ENCODE data around the gene DIO3. TPM values are rescaled to one million over a fixed set of nuclear protein-coding genes. Genes with fewer than 3 reads are reported as not detected.

The DIO3 gene
- total RNA-seq, 1 donor from 2014 or later, result 4.4 TPM

DNA sequence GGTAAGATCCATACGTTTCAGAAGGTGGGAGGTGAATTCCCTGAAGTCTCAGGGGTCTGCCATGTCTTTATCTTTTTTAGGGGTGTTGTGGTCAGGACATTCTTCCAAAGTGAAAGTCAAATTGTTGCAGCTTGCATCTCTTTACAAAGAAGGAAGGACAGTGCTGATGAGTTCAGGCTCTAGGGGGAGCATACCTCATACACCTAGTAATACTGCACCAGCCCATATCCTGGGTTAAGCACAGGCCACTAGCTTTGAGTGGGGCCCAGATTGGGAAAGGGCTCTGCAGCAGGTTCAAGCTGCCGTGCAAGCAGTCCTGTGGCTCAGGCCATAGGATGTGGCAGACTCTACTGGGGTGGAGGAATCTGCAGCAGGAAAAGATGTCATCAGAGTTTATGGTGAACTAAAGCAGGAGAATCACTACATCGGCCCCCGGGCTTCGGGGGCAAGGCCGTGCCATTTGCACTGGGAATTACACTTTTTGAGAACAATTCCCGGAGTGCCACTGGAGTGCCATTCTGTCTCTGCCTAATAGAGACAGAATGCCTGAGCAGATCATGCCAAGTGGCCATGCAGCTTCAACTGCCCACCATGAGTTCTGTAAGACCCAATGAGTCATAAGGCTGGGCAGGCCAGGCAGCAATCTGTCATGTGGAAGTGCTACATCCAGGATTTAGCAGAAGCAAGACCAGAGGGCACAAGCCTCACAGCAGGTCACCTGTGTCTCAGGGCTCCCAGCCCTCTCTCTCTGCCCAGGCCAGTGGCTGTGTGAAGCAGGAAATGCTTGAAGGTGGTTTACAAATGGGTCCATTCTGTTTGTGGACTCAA, 32.3 kb downstream of the DIO3 start:
- peaks cover 12% of the 10 kb centered on the region for H3K27me3 Mint-ChIP-seq
- no peak overlapping the region for H3K4me3 Mint-ChIP-seq (ENCODE audit: low read depth)
- no peaks in the 10 kb centered on the region for H3K4me1 Mint-ChIP-seq (ENCODE audit: low read depth)
- H3K9me3 Mint-ChIP-seq (ENCODE audit: low read depth), result peaks cover 6% of the 10 kb centered on the region
- no peak overlapping the region for H3K27ac Mint-ChIP-seq
- no peak for DNase-seq (ENCODE audit: low spot score, unreplicated experiment)
- TF ChIP-seq, protein P1, sequence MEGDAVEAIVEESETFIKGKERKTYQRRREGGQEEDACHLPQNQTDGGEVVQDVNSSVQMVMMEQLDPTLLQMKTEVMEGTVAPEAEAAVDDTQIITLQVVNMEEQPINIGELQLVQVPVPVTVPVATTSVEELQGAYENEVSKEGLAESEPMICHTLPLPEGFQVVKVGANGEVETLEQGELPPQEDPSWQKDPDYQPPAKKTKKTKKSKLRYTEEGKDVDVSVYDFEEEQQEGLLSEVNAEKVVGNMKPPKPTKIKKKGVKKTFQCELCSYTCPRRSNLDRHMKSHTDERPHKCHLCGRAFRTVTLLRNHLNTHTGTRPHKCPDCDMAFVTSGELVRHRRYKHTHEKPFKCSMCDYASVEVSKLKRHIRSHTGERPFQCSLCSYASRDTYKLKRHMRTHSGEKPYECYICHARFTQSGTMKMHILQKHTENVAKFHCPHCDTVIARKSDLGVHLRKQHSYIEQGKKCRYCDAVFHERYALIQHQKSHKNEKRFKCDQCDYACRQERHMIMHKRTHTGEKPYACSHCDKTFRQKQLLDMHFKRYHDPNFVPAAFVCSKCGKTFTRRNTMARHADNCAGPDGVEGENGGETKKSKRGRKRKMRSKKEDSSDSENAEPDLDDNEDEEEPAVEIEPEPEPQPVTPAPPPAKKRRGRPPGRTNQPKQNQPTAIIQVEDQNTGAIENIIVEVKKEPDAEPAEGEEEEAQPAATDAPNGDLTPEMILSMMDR (IDR thresholded peaks at IDR 0.05; ENCODE audit: unreplicated experiment), result no peak
- no peaks in the 10 kb centered on the region for H3K36me3 Mint-ChIP-seq (ENCODE audit: insufficient read depth)

DNA sequence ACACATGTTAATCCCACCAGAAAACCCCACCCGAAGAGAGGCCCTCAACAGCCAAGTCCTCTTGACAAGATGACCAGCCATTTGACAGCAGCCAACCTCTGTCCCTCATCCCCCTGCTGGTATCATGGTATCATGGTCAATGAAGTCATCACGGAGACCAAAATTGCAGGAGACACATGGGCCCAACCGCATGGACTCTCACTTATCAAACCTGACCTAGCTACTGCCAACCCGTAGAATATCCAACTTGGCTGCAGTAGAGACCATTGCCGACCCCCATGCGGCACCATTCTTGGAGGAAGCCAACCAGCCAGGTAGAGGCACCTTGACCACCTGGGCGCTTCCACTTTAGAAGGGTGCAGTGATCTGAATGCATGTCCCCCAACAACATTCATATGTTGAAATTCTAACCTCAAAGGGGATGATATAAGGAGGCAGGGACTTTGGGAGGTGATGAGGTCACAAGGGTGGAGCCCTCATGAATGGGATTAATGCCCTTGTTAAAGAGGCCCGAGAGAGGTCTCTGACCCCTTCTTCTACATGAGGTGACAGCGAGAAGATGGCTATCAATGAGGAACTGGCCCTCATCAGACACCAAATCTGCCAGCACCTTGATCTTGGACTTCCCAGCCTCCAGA, 33.3 kb downstream of the DIO3 start:
- TF ChIP-seq, protein P1 (IDR thresholded peaks at IDR 0.05; ENCODE audit: unreplicated experiment), result no peak
- Mint-ChIP-seq H3K27ac (no peak overlapping the region), H3K9me3 (ENCODE audit: low read depth) (peaks cover 6% of the 10 kb centered on the region), H3K4me3 (ENCODE audit: low read depth) (no peak overlapping the region), H3K27me3 (peaks cover 12% of the 10 kb centered on the region), H3K36me3 (ENCODE audit: insufficient read depth) (no peaks in the 10 kb centered on the region), H3K4me1 (ENCODE audit: low read depth) (no peaks in the 10 kb centered on the region)
- DNase-seq (ENCODE audit: low spot score, unreplicated experiment), result no peak

DNA sequence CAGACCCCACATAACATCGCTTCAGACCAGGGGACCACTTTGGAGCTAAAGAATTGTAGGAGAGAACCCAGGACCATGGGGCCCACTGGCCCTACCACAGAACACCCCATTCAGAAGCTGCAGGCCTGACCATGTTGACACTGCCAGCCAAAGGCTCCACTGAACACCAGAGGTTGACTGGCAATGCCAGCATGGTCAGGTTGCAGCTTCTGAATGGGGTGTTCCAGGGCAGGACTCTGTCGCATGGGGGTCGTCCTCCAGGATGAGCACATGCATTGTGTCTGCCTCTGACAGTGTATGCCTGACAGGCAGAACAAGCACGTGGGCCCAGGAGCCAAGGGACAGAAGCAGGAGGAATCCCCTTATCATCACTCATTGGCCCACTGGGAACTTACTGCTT, 34.1 kb downstream of the DIO3 start:
- no peak overlapping the region for H3K27ac Mint-ChIP-seq
- peaks cover 12% of the 10 kb centered on the region for H3K27me3 Mint-ChIP-seq
- no peak for DNase-seq (ENCODE audit: low spot score, unreplicated experiment)
- peaks cover 6% of the 10 kb centered on the region for H3K9me3 Mint-ChIP-seq (ENCODE audit: low read depth)
- H3K36me3 Mint-ChIP-seq (ENCODE audit: insufficient read depth), result no peaks in the 10 kb centered on the region
- no peak overlapping the region for H3K4me3 Mint-ChIP-seq (ENCODE audit: low read depth)
- no peaks in the 10 kb centered on the region for H3K4me1 Mint-ChIP-seq (ENCODE audit: low read depth)
- TF ChIP-seq, protein P1 (IDR thresholded peaks at IDR 0.05; ENCODE audit: unreplicated experiment), result no peak

DNA sequence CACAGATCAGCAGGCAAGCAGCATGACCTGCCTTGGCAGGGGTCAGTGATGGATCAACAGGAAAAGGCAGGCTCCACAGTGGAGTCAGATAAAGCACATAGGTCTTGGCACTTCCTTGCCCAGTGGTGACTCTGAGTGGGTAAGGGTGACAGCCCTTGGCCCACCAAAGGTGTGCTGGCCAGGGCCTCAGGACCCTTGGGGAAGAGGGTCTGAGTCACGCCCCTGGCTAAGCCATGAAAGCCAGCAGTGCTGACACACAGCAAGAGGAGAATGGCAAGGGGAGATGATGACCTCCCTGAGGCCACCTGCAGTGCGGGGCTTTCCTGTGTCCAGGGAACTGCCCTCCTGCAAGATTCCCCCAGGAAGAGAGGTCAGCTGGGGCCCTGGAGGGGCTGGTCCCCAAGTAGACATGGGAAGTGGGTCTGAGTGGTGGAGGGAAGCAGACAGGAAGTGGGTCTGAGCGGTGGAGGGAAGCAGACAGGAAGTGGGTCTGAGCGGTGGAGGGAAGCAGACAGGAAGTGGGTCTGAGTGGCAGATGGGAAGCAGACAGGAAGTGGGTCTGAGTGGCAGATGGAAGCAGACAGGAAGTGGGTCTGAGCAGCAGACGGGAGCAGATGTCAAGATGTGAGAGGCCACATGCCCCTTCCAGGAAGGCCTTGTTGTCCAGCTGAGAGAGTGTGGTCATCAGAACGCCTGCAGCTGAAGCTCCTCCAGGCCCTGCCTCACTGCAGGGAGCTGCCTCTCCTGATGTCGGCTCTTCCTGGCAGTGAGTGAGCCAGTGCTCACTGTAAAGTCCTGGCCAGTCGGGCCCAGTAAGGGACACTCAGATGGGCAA, 34.8 kb downstream of the DIO3 start:
- TF ChIP-seq, protein P1 (IDR thresholded peaks at IDR 0.05; ENCODE audit: unreplicated experiment), result no peak
- Mint-ChIP-seq H3K4me3 (ENCODE audit: low read depth) (no peak overlapping the region), H3K9me3 (ENCODE audit: low read depth) (peaks cover 6% of the 10 kb centered on the region), H3K4me1 (ENCODE audit: low read depth) (no peaks in the 10 kb centered on the region), H3K36me3 (ENCODE audit: insufficient read depth) (no peaks in the 10 kb centered on the region), H3K27ac (no peak overlapping the region), H3K27me3 (peaks cover 7% of the 10 kb centered on the region)
- DNase-seq (ENCODE audit: low spot score, unreplicated experiment), result no peak

DNA sequence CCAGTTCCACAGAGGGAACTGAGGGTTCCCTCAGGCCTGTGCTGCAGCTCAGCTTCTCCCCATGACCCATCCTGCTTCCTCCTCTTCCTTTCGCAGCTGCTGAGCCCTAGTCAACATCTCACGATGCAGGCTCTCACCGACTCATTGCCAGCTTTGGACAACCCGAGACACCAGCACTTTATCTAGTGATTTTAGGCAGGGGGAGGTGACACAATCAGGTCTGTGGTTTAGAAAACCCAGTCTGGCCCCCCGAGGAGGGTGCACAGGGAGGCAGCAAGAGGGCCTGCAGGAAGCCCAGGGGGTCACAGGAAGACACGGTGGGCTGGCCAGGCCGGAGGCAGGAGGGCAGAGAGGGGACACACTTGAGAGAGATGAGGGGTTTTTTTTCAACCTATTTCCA, 35.4 kb downstream of the DIO3 start:
- H3K9me3 Mint-ChIP-seq (ENCODE audit: low read depth), result peaks cover 6% of the 10 kb centered on the region
- TF ChIP-seq, protein P1 (IDR thresholded peaks at IDR 0.05; ENCODE audit: unreplicated experiment), result no peak
- no peaks in the 10 kb centered on the region for H3K4me1 Mint-ChIP-seq (ENCODE audit: low read depth)

More for the DNA sequence above, 35.4 kb downstream of the DIO3 start:
- peaks cover 4% of the 10 kb centered on the region for H3K27me3 Mint-ChIP-seq
- DNase-seq (ENCODE audit: low spot score, unreplicated experiment), result no peak
- no peak overlapping the region for H3K4me3 Mint-ChIP-seq (ENCODE audit: low read depth)
- no peaks in the 10 kb centered on the region for H3K36me3 Mint-ChIP-seq (ENCODE audit: insufficient read depth)
- no peak overlapping the region for H3K27ac Mint-ChIP-seq
